ENCODE results near the gene CTDP1.

Gene CTDP1

DNA sequence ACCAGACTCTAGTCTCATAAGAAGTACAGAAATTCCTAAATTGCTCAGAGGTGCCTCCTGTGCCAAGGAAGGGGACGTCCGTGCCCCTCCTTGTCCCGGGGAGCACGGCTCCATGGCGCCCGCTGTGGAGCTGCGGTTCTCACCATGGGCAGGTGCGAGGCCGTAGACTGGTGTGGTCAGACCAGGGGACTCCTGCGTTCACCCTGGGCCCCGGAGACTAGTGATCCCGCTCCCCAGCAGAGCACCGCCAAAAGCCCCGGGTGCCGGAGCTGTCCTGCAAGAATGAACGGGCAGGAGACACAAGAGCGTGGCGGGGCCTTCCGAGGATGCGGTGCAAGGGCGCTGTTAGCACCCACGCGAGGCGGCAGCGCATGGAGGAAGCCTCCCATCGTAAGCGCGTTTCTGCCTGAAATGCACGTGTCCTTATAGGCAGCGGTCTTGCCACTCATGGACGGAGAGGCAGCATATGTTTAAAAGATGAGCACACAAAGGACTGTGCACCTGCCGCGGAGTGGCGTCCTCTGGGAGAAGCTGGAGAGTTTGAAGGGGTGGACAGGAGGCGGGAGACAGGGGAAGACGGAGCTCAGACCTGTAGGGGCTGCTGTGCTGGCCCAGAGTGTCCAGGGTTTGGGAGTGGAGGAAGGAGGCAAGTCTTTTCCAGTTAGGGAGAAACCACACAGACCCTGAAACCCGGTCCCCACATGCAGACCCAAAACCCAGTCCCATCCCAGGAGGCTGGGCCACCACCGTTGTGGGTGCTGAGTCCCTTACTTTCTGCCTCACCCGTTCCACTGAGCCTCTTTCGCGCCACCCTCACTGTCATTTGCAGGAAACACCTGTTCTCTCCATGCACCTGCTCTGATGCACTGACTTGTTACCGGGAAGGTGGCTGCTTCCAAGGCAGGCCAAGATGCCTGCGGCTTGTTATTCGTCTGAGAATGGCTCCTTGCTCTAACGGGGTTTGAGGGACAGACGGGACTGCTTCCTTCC, 110.6 kb downstream of the CTDP1 start:
- no peak overlapping the region for H3K4me3 ChIP-seq (ENCODE audit: low read length)
- TF ChIP-seq, protein P1, sequence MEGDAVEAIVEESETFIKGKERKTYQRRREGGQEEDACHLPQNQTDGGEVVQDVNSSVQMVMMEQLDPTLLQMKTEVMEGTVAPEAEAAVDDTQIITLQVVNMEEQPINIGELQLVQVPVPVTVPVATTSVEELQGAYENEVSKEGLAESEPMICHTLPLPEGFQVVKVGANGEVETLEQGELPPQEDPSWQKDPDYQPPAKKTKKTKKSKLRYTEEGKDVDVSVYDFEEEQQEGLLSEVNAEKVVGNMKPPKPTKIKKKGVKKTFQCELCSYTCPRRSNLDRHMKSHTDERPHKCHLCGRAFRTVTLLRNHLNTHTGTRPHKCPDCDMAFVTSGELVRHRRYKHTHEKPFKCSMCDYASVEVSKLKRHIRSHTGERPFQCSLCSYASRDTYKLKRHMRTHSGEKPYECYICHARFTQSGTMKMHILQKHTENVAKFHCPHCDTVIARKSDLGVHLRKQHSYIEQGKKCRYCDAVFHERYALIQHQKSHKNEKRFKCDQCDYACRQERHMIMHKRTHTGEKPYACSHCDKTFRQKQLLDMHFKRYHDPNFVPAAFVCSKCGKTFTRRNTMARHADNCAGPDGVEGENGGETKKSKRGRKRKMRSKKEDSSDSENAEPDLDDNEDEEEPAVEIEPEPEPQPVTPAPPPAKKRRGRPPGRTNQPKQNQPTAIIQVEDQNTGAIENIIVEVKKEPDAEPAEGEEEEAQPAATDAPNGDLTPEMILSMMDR (conservative IDR thresholded peaks at IDR 0.05; ENCODE audit: low read depth, low read length): no peak
- DNase-seq (ENCODE audit: low read depth): no peak

DNA sequence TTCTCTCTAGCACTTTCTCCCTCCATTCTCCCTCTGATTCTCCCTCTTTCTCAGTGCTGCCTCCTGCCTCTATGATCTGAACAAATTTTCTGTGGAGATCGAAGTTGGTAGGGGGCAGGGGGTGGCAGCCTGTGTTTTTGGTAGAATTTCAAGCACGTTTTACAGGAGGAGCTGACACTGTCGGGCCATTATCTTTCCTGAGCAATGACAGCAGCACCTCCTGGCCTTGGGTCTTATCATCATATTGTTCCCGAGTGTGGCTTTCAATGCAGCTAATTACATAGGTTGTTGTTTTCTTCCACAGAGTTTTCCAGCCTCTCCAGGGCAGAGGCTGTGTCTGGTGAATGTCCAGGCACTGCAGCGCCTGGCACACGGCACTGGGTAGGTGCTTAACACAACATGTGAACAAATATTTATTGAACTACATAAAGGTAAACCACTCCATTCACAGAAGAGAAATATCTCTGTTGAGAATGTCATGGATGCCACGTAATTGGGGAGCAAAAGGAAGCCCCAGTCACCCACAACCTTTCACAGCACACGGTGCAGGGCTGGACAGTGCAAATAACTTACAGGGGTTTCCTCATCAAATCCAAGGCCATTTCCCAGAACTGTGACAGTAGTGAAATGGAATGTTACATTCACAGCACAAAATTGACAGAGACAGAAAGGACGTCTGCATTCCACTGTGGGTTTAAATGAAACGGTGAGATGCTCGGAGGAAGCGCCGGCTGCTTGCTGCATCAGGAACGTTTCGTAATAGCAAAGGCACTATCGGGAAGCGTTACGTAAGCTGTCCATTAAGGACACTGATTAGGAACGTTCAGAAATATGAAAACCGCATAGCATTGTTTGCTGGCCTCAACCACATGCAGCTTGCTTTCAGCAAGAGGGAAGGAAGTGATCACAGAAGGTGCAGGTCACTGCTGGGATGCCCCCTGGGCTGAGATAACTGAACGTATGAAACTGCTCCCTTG, 111.7 kb downstream of the CTDP1 start:
- H3K4me3 ChIP-seq (ENCODE audit: low read length): no peak overlapping the region
- peak; percentile 21 for DNase-seq (ENCODE audit: low read depth)
- TF ChIP-seq, protein P1 (conservative IDR thresholded peaks at IDR 0.05; ENCODE audit: low read depth, low read length): peak; percentile 5

GRCh38 chr18:79792096-79792987, 112.7 kb downstream of the CTDP1 start:
- no peak for DNase-seq (ENCODE audit: low read depth)
- no peak overlapping the region for H3K4me3 ChIP-seq (ENCODE audit: low read length)

GRCh38 chr18:79792988-79793355, 113.4 kb downstream of the CTDP1 start:
- DNase-seq (ENCODE audit: low read depth): no peak
- H3K4me3 ChIP-seq (ENCODE audit: low read length): no peak overlapping the region
- TF ChIP-seq, protein P1 (conservative IDR thresholded peaks at IDR 0.05; ENCODE audit: low read depth, low read length): no peak

More at GRCh38 chr18:79792096-79792987, 112.7 kb downstream of the CTDP1 start:
- TF ChIP-seq, protein P1 (conservative IDR thresholded peaks at IDR 0.05; ENCODE audit: low read depth, low read length): no peak

DNA sequence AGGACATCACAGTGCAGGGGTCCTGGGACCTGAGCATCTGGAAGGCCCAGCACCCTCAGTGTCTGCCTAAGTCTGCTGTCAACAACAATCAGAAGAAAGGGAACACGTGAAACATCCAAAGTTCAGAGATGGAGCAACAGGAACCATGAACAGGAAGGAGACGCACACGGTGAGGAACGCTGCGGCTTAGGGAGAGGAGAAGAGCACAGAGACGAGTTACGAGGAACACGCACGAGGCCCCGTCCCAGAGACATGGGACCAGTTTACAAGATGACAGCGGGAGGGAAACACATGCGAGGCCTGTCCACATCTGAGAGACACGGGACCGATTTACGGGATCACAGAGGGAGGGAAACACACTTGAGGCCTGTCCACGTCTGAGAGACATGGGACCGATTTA, 115.2 kb downstream of the CTDP1 start:
- no peak overlapping the region for H3K4me3 ChIP-seq (ENCODE audit: low read length)
- DNase-seq (ENCODE audit: low read depth): no peak
- TF ChIP-seq, protein P1 (conservative IDR thresholded peaks at IDR 0.05; ENCODE audit: low read depth, low read length): no peak

- no peak for DNase-seq (ENCODE audit: low read depth)
- TF ChIP-seq, protein P1 (conservative IDR thresholded peaks at IDR 0.05; ENCODE audit: low read depth, low read length): no peak
- H3K4me3 ChIP-seq (ENCODE audit: low read length): no peak overlapping the region
Measured at GRCh38 chr18:79795446-79795845, 115.8 kb downstream of the CTDP1 start.
